BLaER1 treated with 17β-estradiol and CSF1 and Interleukin-3, amounts not matched to agents 10 nM and 100 nM (cell line): Measurements from ENCODE around the gene ABRAXAS1.

Experiments
- H3K27ac ChIP-seq, 11 experiments: shearing (Covaris generic); formaldehyde crosslinking; 2 replicates each; pipeline ENCODE4 v1.8.1; 2022
- H3K27me3 ChIP-seq, 11 experiments: shearing (Covaris generic); formaldehyde crosslinking; 2 replicates each; pipeline ENCODE4 v1.8.1; 2022
- H3K36me3 ChIP-seq, 11 experiments: shearing (Covaris generic); formaldehyde crosslinking; 2 replicates each; pipeline ENCODE4 v1.8.1; 2022
- H3K4me1 ChIP-seq, 10 experiments: shearing (Covaris generic); formaldehyde crosslinking; 2 replicates each; pipeline ENCODE4 v1.8.1; 2022
- H3K4me2 ChIP-seq, 11 experiments: shearing (Covaris generic); formaldehyde crosslinking; 2 replicates each; pipeline ENCODE4 v1.8.1; 2022
- H3K4me3 ChIP-seq, 10 experiments: shearing (Covaris generic); formaldehyde crosslinking; 2 replicates each; pipeline ENCODE4 v1.8.1; 2022
- H3K9ac ChIP-seq, 11 experiments: shearing (Covaris generic); formaldehyde crosslinking; 2 replicates each; pipeline ENCODE4 v1.8.1; 2022
- H3K9me3 ChIP-seq, 11 experiments: shearing (Covaris generic); formaldehyde crosslinking; replicated peaks in 1 of 11; 2 replicates each; pipeline ENCODE4 v1.8.1; 2022
- H4K20me1 ChIP-seq, 11 experiments: shearing (Covaris generic); formaldehyde crosslinking; 2 replicates each; pipeline ENCODE4 v1.8.1; 2022
- Cebpa-rat ChIP-seq, 11 experiments: shearing (Covaris generic); IDR thresholded peaks; 2 replicates each; pipeline ENCODE4 v1.8.1; 2022

Gene ABRAXAS1

DNA sequence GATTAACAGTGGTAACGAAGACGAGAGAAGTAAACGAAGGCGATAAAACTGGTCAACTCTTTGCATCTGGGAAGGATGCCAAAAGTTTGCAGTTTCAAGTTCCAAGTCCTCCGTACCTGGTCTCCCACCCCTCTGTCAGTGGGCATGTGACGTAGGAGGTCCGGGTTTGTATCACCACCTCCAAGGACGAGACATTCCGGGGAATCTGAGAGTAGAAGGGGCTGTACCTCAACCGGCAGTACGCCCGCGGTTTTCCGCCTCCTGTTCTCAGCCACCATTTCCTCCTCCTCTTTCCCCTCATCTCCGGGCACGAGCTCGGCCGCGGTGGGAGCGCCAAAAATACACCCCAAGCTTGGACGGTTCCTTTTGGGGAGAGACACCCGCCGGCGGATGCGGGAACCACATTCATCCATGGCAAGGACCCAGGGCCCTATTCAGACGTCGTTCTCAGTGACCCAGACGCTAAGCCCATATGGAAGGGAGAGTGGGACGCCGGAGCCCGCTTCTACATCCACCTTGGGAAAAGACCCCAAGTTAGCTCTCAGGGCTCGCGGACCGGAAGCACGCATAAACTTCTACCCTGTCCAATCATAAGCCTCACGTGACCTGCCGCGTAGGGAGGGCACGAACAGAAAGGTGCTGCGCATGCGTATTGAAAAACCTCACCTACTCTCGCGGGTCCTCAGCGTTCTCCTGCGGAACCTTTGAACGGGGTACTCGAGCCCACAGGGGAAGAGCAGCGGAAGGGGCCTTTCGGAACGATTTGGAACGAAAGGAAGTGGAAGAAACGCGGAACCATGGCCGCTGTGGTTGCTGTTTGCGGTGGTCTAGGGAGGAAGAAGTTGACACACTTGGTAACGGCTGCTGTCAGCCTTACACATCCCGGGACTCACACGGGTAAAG is 29.4 kb downstream of the ABRAXAS1 start, which contains the start of the genes HELQ and MRPS18C:
Gene HELQ, minus strand, starts transcription at position 543 of the 903 bp plus-strand sequence. Its CDS starts 130 bp downstream, at position 413.
Gene MRPS18C, plus strand, starts transcription at position 778 of the 903 bp plus-strand sequence. Its CDS starts 20 bp downstream, at position 798.
- H3K27me3 ChIP-seq: no peaks in the 10 kb centered on the region
- peaks cover 48 to 72% (median 63%) of the 10 kb centered on the region in 11 experiments for H3K36me3 ChIP-seq
- H3K27ac ChIP-seq: peak within 1 kb of the TSS; percentile 93 to 98 (median 95)
- peaks cover 26 to 60% (median 30%) of the 10 kb centered on the region in 10 experiments for H3K4me1 ChIP-seq
- peak within 1 kb of the TSS; percentile 87 to 97 (median 91) for H3K9ac ChIP-seq
- peak in 3 of 11 experiments; percentile 21 to 61 (median 41); a peak in 4 of 22 replicates for TF ChIP-seq Cebpa-rat (IDR thresholded peaks at IDR 0.05)
- H3K4me2 ChIP-seq: peak within 1 kb of the TSS; percentile 83 to 95 (median 88)
- H4K20me1 ChIP-seq: peaks cover 0 to 8% (median 0%) of the 10 kb centered on the region in 11 experiments; a peak in 2 of 22 replicates
- H3K4me3 ChIP-seq: peak within 1 kb of the TSS; percentile 69 to 88 (median 76)
- no peaks in the 10 kb centered on the region for H3K9me3 ChIP-seq

DNA sequence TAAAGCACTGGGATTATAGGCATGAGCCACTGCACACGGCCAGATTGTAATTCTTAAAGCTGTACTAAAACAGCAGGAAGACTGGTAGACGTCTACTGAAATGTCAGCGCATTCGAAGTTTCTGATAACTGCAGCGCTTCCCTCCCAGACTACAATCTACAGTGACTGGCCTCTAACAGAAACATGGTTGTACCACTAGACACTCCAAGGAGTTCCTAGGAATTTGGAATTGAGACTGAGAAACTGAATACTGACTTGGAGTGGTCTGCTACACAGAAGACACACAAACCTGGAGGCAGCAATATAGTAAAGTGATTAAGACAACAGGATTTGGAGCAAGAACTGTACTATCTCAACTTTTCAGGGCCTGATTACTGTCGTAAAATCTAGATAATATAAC is 30.2 kb downstream of the ABRAXAS1 start:
- Histone ChIP-seq H3K4me2 (peak overlapping the region; percentile 79 to 94 (median 83)), H3K27me3 (no peaks in the 10 kb centered on the region), H3K4me3 (peak overlapping the region; percentile 69 to 88 (median 76)), H3K27ac (peak overlapping the region; percentile 93 to 98 (median 95)), H4K20me1 (peaks cover 0 to 8% (median 0%) of the 10 kb centered on the region in 11 experiments; a peak in 2 of 22 replicates), H3K9me3 (no peaks in the 10 kb centered on the region), H3K36me3 (peaks cover 40 to 65% (median 55%) of the 10 kb centered on the region in 11 experiments; a peak in 21 of 22 replicates), H3K4me1 (peaks cover 26 to 60% (median 30%) of the 10 kb centered on the region in 10 experiments), H3K9ac (peak overlapping the region; percentile 87 to 97 (median 91))
- no peak for TF ChIP-seq Cebpa-rat (IDR thresholded peaks at IDR 0.05)

DNA sequence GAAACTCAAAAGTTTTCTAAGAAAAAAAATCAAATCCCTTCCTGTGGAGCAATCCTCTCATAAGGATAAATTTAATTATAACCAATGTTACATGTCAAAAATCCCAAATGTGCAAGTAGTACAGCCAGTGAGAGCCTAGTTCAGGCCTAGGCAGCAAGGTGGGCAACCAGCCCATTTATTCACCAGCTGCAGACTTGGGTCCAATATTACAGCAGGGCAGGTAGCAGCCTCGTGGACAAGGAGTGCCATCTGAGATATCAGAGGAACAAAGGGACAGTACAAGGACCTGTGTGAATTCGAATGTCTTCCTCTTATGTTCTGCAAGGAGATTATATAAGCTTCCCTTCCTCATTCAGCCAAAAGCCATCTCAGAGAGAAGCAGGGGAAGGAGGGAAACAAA is 35.9 kb downstream of the ABRAXAS1 start:
- H3K4me1 ChIP-seq: peaks cover 5 to 33% (median 7%) of the 10 kb centered on the region in 10 experiments
- no peak overlapping the region for H3K4me2 ChIP-seq
- H3K9ac ChIP-seq: 0 out of 22 replicates have a peak overlapping the region, but pooled peaks of 1 of the 11 experiments have one; percentile 23
- peaks cover 0 to 3% (median 0%) of the 10 kb centered on the region in 11 experiments; a peak in 2 of 22 replicates for H4K20me1 ChIP-seq
- H3K9me3 ChIP-seq: no peaks in the 10 kb centered on the region
- no peaks in the 10 kb centered on the region for H3K27me3 ChIP-seq
- no peak overlapping the region for H3K4me3 ChIP-seq
- H3K36me3 ChIP-seq: peaks cover 49 to 82% (median 69%) of the 10 kb centered on the region in 11 experiments
- no peak overlapping the region for H3K27ac ChIP-seq
- no peak for TF ChIP-seq Cebpa-rat (IDR thresholded peaks at IDR 0.05)

DNA sequence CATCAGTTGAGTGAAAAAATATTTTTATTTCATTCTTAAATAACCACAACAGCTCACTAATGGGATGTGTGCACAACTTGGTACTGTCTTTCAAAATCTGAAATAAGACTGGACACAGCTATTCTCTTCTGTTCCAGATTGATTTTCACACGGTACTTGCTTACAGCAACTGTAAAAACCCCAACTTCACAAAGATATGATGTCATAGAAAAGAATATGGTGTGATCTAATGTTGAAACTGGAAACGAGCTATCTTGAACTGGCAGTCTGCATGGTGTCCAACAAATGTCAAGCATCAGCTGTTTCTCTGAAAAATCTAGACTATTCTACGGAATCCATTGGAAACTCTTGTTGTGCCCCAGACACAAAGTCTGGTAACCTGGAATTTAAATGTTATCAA is 44.0 kb downstream of the ABRAXAS1 start:
- peaks cover 0 to 25% (median 10%) of the 10 kb centered on the region in 10 experiments; a peak in 11 of 20 replicates for H3K4me1 ChIP-seq
- H3K27me3 ChIP-seq: no peaks in the 10 kb centered on the region
- peaks cover 63 to 97% (median 78%) of the 10 kb centered on the region in 11 experiments for H3K36me3 ChIP-seq
- no peak overlapping the region for H3K4me3 ChIP-seq
- no peak overlapping the region for H3K9ac ChIP-seq
- no peak for TF ChIP-seq Cebpa-rat (IDR thresholded peaks at IDR 0.05)
- peak overlapping the region in 2 of 11 experiments; percentile 2 to 38; a peak in 3 of 22 replicates for H3K4me2 ChIP-seq
- no peak overlapping the region; a peak in 1 of 22 replicates for H3K27ac ChIP-seq
- H3K9me3 ChIP-seq: no peaks in the 10 kb centered on the region
- no peaks in the 10 kb centered on the region for H4K20me1 ChIP-seq

DNA sequence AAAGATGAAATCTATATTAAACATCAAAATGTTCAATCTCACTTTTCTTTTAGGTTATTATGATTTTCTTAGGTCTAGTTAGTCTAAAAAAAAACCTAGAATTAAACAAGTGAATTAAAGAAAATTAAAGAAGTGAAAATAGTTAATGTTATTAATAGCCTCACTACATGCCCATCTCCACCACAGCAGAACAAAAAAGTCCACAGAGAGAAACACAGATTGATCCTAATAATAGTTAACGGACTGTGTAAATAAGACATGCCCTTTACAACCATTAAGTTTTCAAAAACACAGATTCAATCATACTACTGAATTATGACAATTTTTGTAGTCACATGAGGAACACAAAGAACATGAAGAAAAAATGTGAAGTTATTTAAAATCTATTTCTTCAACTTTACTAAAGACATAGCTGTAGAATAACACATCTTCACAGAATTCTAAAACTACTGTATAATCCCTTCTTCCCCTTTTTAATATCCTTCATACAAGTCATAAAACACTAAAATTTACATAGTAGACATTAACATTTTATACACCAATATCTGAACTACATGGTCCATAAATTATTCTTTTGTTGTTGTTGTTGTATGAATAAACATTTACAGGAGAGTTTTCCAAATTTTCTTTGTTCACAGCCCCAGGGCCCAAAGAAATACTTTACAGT is 44.6 kb downstream of the ABRAXAS1 start:
- Histone ChIP-seq H3K36me3 (peaks cover 59 to 93% (median 72%) of the 10 kb centered on the region in 11 experiments), H3K9me3 (no peaks in the 10 kb centered on the region), H3K4me3 (no peak overlapping the region), H3K4me1 (peaks cover 0 to 25% (median 10%) of the 10 kb centered on the region in 10 experiments; a peak in 11 of 20 replicates), H3K9ac (no peak overlapping the region), H3K4me2 (peak overlapping the region in 3 of 11 experiments; percentile 2 to 38 (median 8); a peak in 6 of 22 replicates), H4K20me1 (no peaks in the 10 kb centered on the region), H3K27ac (no peak overlapping the region; a peak in 1 of 22 replicates), H3K27me3 (no peaks in the 10 kb centered on the region)
- no peak for TF ChIP-seq Cebpa-rat (IDR thresholded peaks at IDR 0.05)

DNA sequence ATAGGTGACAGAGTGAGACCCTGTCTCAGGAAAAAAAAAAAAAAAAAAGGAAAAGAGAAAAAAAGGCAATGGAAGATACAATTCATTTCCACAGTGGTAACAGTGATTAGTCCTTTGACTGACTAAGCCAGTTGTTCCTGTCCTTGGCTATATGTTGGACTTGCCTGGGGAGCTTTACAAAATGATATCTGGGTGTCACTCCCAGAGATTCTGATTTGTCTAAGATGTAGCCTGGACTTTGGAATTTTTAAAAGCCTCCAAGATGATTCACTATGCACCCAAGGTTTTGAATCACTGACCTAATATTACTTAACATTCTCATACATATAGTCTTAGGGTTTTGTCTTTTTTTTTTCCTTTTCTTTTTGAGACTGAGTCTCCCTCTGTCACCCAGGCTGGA is 46.2 kb downstream of the ABRAXAS1 start:
- Histone ChIP-seq H4K20me1 (no peaks in the 10 kb centered on the region), H3K36me3 (peaks cover 55 to 93% (median 71%) of the 10 kb centered on the region in 11 experiments), H3K27me3 (no peaks in the 10 kb centered on the region), H3K27ac (no peak overlapping the region), H3K4me1 (peaks cover 0 to 25% (median 10%) of the 10 kb centered on the region in 10 experiments; a peak in 11 of 20 replicates), H3K9ac (no peak overlapping the region), H3K4me2 (no peak overlapping the region), H3K9me3 (no peaks in the 10 kb centered on the region), H3K4me3 (no peak overlapping the region)
- TF ChIP-seq Cebpa-rat (IDR thresholded peaks at IDR 0.05): no peak

DNA sequence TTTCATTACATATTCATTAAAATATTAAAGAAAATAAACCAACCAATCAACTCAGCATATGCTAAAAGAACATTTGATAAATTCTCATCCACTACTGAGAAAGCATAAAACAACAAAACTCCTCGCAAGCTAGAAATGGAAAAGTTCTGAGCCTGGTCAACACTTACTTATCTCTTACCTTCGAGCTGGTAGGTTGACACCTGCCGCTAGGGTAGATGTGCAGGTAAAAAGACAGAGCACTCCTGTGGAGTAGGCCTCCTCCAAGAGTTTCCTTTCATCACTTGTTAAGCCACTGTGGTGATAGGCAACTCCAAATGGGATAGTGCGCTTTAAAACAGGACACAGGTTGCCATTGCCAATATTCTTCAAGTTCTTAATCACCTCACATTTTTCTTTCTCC is 48.2 kb downstream of the ABRAXAS1 start:
- TF ChIP-seq Cebpa-rat (IDR thresholded peaks at IDR 0.05): no peak
- Histone ChIP-seq H4K20me1 (no peaks in the 10 kb centered on the region), H3K9ac (no peak overlapping the region), H3K4me1 (peaks cover 0 to 25% (median 10%) of the 10 kb centered on the region in 10 experiments; a peak in 11 of 20 replicates), H3K4me2 (no peak overlapping the region), H3K36me3 (peaks cover 44 to 93% (median 70%) of the 10 kb centered on the region in 11 experiments), H3K27ac (no peak overlapping the region), H3K4me3 (no peak overlapping the region), H3K27me3 (no peaks in the 10 kb centered on the region), H3K9me3 (no peaks in the 10 kb centered on the region)

DNA sequence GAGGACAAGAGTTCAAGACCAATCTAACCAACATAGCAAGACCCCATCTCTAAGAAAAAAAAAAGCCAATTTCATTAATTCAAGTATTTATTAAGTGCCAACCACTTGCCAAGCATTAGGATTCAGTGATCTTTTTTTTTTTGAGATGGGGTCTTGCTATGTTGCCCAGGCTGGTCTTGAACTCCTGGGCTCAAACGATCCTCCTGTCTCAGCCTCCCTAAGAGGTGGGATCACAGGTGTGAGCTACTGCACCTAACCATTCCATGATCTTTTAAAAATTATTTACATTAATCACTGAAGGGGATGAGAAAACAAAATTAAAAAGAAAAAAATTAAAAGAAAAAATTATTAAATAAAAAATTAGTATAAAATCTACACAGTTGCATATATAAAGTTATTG is 53.7 kb downstream of the ABRAXAS1 start:
- Histone ChIP-seq H4K20me1 (no peaks in the 10 kb centered on the region), H3K9me3 (no peaks in the 10 kb centered on the region), H3K4me3 (no peak overlapping the region), H3K9ac (no peak overlapping the region), H3K27me3 (no peaks in the 10 kb centered on the region), H3K36me3 (peaks cover 61 to 97% (median 79%) of the 10 kb centered on the region in 11 experiments), H3K27ac (no peak overlapping the region), H3K4me2 (no peak overlapping the region), H3K4me1 (peaks cover 0 to 6% (median 4%) of the 10 kb centered on the region in 10 experiments; a peak in 6 of 20 replicates)
- TF ChIP-seq Cebpa-rat (IDR thresholded peaks at IDR 0.05): no peak
